ENCODE data around the gene DNAAF9. TPM values are rescaled to one million over a fixed set of nuclear protein-coding genes. Genes with fewer than 3 reads are reported as not detected.

The DNAAF9 gene
- total RNA-seq, 3 donors from 2014 or later (not counting 1 experiment from before 2014, with no cell fraction given): 4.1 to 6.9 (median 4.8) TPM

DNA sequence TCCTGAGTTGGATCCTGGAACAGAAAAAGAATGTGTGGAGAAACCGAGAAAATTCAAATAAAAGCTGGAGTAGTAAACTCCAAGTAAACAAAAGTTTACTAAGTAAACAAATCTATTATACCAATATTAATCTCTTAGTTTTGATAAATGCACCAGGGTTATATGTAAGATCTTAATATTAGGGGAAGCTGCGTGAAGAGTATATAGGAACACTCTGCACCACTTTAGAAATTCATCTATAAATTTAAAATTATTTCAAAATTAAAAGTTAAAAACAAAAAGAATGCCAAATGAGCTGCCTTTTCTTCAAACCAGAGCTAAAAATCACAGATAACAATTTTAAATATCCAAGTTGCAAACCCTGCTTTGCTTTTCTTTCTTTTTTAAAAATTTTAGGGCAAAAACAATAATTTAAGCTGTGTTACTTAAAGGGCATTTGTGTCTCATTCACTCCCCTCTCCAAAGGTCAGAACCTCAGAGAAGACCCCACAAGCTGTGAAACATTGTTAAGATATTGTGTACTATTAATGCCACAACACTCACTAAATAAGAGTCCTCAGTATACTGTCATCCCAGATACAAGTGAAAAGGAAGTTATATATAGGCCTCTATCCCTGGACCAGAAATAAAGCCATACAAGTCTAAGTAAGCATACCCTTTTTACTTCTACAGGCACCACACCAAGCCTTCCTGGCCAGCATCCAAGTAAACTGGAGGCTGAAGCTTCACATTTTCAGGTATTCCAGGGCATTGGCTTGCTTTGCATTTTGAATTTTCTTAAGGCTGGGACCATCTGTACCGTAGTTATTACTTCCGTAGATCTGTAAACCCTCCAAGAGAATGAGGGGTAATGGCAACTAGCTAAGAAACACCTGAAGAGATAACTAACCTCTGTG is 7.0 kb downstream of the DNAAF9 start:
- TF ChIP-seq, protein P1, sequence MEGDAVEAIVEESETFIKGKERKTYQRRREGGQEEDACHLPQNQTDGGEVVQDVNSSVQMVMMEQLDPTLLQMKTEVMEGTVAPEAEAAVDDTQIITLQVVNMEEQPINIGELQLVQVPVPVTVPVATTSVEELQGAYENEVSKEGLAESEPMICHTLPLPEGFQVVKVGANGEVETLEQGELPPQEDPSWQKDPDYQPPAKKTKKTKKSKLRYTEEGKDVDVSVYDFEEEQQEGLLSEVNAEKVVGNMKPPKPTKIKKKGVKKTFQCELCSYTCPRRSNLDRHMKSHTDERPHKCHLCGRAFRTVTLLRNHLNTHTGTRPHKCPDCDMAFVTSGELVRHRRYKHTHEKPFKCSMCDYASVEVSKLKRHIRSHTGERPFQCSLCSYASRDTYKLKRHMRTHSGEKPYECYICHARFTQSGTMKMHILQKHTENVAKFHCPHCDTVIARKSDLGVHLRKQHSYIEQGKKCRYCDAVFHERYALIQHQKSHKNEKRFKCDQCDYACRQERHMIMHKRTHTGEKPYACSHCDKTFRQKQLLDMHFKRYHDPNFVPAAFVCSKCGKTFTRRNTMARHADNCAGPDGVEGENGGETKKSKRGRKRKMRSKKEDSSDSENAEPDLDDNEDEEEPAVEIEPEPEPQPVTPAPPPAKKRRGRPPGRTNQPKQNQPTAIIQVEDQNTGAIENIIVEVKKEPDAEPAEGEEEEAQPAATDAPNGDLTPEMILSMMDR (IDR thresholded peaks at IDR 0.05): no peak
- Histone ChIP-seq H3K36me3 (ENCODE audit: control insufficient read depth, insufficient read depth, low read length) (no peaks in the 10 kb centered on the region), H3K27me3 (ENCODE audit: control insufficient read depth, insufficient read depth, low read length) (no peaks in the 10 kb centered on the region), H3K4me3 (ENCODE audit: low read length) (no peak overlapping the region), H3K27ac (ENCODE audit: low read length) (no peak overlapping the region), H3K9me3 (ENCODE audit: control insufficient read depth, insufficient read depth, low read length) (no peaks in the 10 kb centered on the region), H3K4me1 (ENCODE audit: control insufficient read depth, insufficient read depth, low read length) (no peaks in the 10 kb centered on the region)
- intact Hi-C loops (cut with micrococcal nuclease): no loop called here
- H3K4me1 Mint-ChIP-seq: no peaks in the 10 kb centered on the region
- no peak overlapping the region for H3K27ac Mint-ChIP-seq
- no peaks in the 10 kb centered on the region for H3K9me3 Mint-ChIP-seq
- ATAC-seq (no peak), DNase-seq (no peak)
- H3K36me3 Mint-ChIP-seq: no peaks in the 10 kb centered on the region
- H3K27me3 Mint-ChIP-seq (ENCODE audit: low read depth in 2 of 2): no peaks in the 10 kb centered on the region
- H3K4me3 Mint-ChIP-seq: no peak overlapping the region
- WGBS (ENCODE audit: insufficient coverage): 100% methylated on average over 2 of the region's 4 CpGs

DNA sequence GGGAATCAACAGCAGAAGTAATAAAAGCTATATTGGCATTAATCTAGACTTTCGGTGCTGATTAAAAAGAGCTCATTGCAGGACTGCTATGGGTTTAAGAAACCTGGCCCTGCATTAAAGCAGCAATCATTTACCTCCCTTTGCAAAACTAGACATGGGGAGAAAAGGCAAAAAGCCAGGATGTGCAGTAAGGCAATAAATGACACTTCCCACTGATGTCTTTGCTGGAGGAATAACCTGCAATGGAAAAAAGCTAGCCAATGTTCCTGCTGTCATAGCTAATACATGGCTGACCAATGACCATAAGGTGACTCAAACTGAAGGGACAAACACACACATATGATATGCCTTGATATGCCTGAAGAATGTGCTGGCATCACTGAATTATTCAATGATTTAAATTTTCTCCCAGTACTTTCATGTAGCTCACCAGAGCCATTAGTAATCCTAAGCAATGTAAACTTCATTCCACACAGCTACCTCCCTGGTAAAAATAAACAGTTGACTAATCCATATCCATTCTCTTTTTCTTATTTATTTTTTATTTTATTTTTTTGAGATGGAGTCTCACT is 8.7 kb downstream of the DNAAF9 start:
- Mint-ChIP-seq H3K9me3 (no peaks in the 10 kb centered on the region), H3K27ac (no peak overlapping the region), H3K4me1 (no peaks in the 10 kb centered on the region), H3K27me3 (ENCODE audit: low read depth in 2 of 2) (no peaks in the 10 kb centered on the region), H3K4me3 (no peak overlapping the region), H3K36me3 (no peaks in the 10 kb centered on the region)
- no peaks in the 10 kb centered on the region for H3K9me3 ChIP-seq (ENCODE audit: control insufficient read depth, insufficient read depth, low read length)
- 100% methylated on average over 1 of the region's 1 CpG for WGBS (ENCODE audit: insufficient coverage)
- H3K27ac ChIP-seq (ENCODE audit: low read length): no peak overlapping the region
- no peaks in the 10 kb centered on the region for H3K4me1 ChIP-seq (ENCODE audit: control insufficient read depth, insufficient read depth, low read length)
- TF ChIP-seq, protein P1 (IDR thresholded peaks at IDR 0.05): no peak
- no peaks in the 10 kb centered on the region for H3K36me3 ChIP-seq (ENCODE audit: control insufficient read depth, insufficient read depth, low read length)
- no peak overlapping the region for H3K4me3 ChIP-seq (ENCODE audit: low read length)
- ATAC-seq (no peak), DNase-seq (no peak)
- intact Hi-C loops (cut with micrococcal nuclease): no loop called here
- H3K27me3 ChIP-seq (ENCODE audit: control insufficient read depth, insufficient read depth, low read length): no peaks in the 10 kb centered on the region

GRCh38 chr20:3396492-3396891 is 11.0 kb downstream of the DNAAF9 start:
- H3K4me3 Mint-ChIP-seq: no peak overlapping the region
- Histone ChIP-seq H3K27ac (ENCODE audit: low read length) (no peak overlapping the region), H3K27me3 (ENCODE audit: control insufficient read depth, insufficient read depth, low read length) (no peaks in the 10 kb centered on the region), H3K4me1 (ENCODE audit: control insufficient read depth, insufficient read depth, low read length) (no peaks in the 10 kb centered on the region), H3K4me3 (ENCODE audit: low read length) (no peak overlapping the region), H3K36me3 (ENCODE audit: control insufficient read depth, insufficient read depth, low read length) (no peaks in the 10 kb centered on the region), H3K9me3 (ENCODE audit: control insufficient read depth, insufficient read depth, low read length) (no peaks in the 10 kb centered on the region)
- no peak overlapping the region for H3K27ac Mint-ChIP-seq
- H3K9me3 Mint-ChIP-seq: no peaks in the 10 kb centered on the region
- ATAC-seq: no peak
- intact Hi-C loops (cut with micrococcal nuclease): no loop called here
- no peak for DNase-seq
- 93% methylated on average over 2 of the region's 2 CpGs for WGBS (ENCODE audit: insufficient coverage)
- TF ChIP-seq, protein P1 (IDR thresholded peaks at IDR 0.05): no peak
- H3K27me3 Mint-ChIP-seq (ENCODE audit: low read depth in 2 of 2): no peaks in the 10 kb centered on the region
- no peaks in the 10 kb centered on the region for H3K4me1 Mint-ChIP-seq
- no peaks in the 10 kb centered on the region for H3K36me3 Mint-ChIP-seq
